Measurements from ENCODE around the gene EXOSC7.

DNA sequence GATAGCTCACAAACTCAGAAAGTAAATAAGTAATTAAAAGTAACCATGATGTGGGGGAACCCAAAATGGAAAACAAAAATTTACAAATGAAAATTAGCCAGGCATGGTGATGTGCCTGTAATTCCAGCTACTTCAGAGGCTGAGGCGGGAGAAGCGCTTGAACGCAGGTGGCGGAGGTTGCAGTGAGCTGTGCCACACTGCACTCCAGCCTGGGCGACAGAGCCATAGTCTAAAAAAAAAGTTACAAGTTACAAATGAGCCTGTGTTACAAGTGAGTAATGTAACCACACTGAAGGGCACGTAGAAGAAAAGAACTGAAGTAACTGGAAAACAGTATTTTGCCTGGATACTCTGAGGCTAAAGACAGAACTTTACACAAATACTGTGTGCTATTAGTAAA, 11.3 kb downstream of the EXOSC7 start:
- TF ChIP-seq POLR2A (IDR thresholded peaks at IDR 0.05) (no peak), CTCF (IDR thresholded peaks at IDR 0.05) (no peak)

All from heart left ventricle (tissue), 13 donors.